HG02884 (cell line): ENCODE results near the gene TFF3.

Source experiments
- ATAC-seq: cut with Tn5 transposase; IDR thresholded peaks from one replicate; pipeline ENCODE4 v1.9.1; 2021; ENCODE audit warnings: mild to moderate bottlenecking, moderate library complexity; ENCODE audit not compliant: unreplicated experiment

The TFF3 gene

GRCh38 chr21:42324896-42325295 lies 9.7 kb upstream of the TFF3 start:
- no peak for ATAC-seq

DNA sequence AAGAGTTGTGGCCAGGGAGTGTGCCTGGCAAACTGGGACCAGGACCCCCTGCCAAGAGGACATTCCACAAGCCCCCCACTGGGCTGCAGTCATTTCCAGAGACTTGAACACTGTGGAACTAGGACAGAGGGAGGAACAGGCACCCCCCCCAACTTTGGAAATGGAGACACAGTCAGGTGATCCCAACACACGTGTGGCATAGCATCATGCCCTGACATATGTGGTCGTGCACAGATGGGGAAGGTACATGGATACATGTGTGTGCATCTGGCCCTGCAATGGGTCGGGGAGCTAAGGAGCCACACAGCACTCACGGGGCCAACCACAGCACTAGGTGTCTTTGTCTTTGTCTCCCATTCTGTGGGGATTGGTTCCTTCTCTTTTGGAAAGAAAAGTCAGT lies 6.6 kb upstream of the TFF3 start:
- no peak for ATAC-seq

DNA sequence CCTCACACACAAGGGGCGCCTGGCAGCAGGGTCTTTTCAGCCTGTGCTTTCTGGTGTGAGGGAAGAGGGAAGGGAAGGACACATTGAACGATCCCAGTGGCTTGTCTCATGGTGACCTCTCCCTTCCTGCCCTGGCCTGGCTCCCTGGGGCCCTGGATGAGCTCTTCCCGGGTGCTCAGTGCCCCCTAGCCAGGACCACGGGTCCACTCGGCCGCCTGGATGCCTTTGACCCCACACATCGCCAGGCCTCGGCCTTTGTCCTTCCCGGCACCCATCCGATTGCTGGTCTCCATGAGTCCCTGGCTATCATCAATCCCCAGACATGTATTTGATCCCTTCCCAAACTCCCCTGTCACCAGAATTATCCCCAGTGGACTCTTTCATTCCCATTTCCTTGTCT lies 6.0 kb upstream of the TFF3 start:
- ATAC-seq: no peak

- no peak for ATAC-seq
Observed at GRCh38 chr21:42320791-42321190, 5.6 kb upstream of the TFF3 start.

DNA sequence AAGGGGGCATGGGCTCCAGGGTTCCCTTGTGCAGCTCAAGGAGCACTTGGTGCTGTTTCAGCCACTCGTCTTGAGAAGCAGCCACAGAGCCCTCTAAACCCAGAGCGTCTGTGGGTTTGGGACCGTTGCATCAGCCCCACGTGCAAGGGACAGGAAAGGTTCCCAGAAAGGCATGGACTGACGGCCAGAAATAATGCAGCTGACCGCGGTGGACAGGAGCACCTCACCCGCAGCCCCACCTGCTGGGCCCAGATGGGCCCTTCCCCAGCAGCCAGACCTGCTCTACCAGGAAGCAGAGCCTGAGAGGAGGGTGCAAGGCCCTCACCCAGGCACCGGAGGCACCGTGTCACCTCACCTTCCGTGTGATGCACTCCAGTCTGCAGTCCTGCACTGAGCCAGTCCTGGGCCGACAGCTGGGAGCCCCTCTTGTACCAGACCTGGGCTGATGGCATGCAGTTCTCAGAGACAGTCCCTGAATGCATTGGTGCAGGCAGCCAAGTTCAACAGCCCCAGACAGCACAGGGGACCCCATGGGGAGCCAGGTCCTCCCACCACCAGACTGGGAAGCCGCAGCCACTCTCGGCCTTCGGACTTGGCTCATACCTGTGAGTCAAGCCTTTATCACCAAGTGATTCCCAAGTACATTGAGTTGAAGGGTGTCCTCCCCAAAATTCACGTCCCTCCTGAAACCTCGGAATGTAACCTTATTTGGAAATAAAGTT lies 4.8 kb upstream of the TFF3 start:
- ATAC-seq: no peak

GRCh38 chr21:42319376-42319775 lies 4.2 kb upstream of the TFF3 start:
- ATAC-seq: no peak

- ATAC-seq: no peak
Observed at GRCh38 chr21:42317826-42318746, 2.9 kb upstream of the TFF3 start.

- no peak for ATAC-seq
Observed at GRCh38 chr21:42317341-42317741, 2.1 kb upstream of the TFF3 start.

- no peak for ATAC-seq
Observed at GRCh38 chr21:42316891-42317290, 1.7 kb upstream of the TFF3 start.

GRCh38 chr21:42314616-42315295 lies 453 bp downstream of the TFF3 start:
- ATAC-seq: no peak

GRCh38 chr21:42313501-42313969 lies 1.7 kb downstream of the TFF3 start:
- no peak for ATAC-seq

DNA sequence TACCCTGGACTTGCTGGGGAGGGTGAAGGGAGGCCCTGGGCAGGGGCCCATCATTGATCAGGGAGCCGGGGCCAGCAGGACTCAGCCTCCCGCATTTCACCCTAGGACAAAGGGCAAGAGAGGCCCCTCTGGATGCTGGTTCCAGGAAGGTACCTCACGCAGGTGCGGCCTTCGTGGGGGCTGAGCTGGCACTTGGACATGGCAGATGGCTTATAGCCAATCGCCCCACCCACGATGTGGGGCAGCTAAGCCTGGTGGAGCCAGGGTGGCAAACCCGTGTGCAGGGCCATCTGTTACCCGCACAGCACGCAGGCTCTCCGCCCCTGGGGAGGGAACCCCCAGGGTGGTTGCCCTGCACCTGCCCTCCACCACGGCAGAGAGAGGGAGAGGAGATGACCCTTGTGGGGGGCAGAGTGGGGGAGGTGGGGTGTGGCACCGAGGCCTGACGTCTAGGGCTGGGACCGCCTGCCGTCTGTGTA lies 2.5 kb downstream of the TFF3 start:
- no peak for ATAC-seq

- ATAC-seq: no peak
Observed at GRCh38 chr21:42311816-42312625, 3.2 kb downstream of the TFF3 start.

DNA sequence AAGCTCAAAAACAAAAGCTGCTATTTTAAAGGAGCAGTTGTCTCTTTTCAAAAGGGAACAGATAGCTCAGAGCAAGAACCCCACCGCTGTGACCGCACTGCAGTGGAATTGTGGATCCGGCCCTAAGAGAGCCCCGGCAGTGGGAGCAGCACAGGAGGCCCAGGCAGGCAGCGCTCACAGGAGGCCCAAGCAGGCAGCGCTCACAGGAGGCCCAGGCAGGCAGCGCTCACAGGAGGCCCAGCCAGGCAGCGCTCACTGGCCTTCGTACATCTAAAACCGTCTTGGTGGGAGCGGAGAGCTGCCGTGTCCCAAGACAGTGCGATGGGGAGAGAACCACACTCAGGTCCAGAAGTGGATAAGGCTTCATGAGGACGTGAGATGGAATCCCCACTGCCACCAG lies 4.0 kb downstream of the TFF3 start:
- ATAC-seq: no peak

- ATAC-seq: no peak
Observed at GRCh38 chr21:42310411-42311001, 4.7 kb downstream of the TFF3 start.

DNA sequence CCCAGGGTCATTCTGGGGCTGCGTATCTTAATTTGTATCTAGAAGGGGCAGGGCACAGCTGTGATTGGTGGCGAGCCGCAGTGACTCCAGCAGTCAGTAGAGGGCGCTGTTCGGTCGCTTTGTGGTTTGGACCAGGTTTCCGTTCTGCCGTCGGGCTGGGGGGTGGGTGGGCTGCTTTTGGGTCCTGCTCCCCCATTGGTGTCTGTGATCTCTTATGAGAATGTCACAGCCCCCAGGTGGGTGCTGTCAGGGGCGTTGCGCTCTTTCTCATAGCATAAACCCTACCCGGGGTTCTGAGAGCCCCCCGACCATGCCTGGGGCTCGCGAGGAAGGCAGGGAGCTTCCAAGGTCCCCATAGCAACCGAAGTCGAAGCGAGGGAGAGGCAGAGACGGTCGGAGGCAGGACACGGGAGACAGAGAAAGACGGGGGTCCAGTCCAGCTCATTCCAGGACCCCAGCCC lies 5.4 kb downstream of the TFF3 start:
- no peak for ATAC-seq

GRCh38 chr21:42308914-42309752 lies 6.1 kb downstream of the TFF3 start:
- ATAC-seq: no peak

GRCh38 chr21:42308161-42308913 lies 6.9 kb downstream of the TFF3 start:
- ATAC-seq: no peak
